Lower leg skin (tissue), 4 donors: ENCODE measurements around the gene GFOD2. TPM values are rescaled to one million over a fixed set of nuclear protein-coding genes. Genes with fewer than 3 reads are reported as not detected.

Source experiments
- DNase-seq, 2 donors: peaks; one replicate each; pipeline ENCODE4 v3.0.0-alpha.2; 2019; ENCODE audit warnings: low spot score in 2 of 2
- H3K4me3 ChIP-seq: fragments of 200-600 bp; sonication (generic); 2 replicates; pipeline ENCODE4 v1.5.1; 2017; ENCODE audit warnings: mild to moderate bottlenecking, low read depth; ENCODE audit not compliant: poor library complexity, severe bottlenecking
- POLR2A ChIP-seq, 2 donors: fragments of 450-650 bp; IDR thresholded peaks; one replicate each; pipeline ENCODE4 v1.6.1; 2016 to 2017; ENCODE audit warnings: antibody characterized with exemption in 2 of 2, mild to moderate bottlenecking in 1 of 2, moderate library complexity in 1 of 2
- WGBS, 2 donors: methylation state at CpG; one replicate each; pipeline ENCODE4 v1.1.5; 2018; 5-methylcytosine and 5-hydroxymethylcytosine counted together
- intact Hi-C: fragments of 100-400 bp; cut with DNase I; formaldehyde crosslinking; loops from one replicate; pipeline ENCODE4 v1.15.0; 2023; ENCODE audit warnings: low total_unique reads
- total RNA-seq, 4 donors: library from RNA; depleted of rRNA; stranded (reverse); fragments of >200 nt; gene quantifications; one replicate each; pipeline ENCODE4 v1.1.0, GENCODE V29; 2016
- TF ChIP-seq, protein P1 (sequence below), 3 donors: fragments of 450-650 bp; IDR thresholded peaks; one replicate each; pipeline ENCODE4 v1.5.1; 2016; ENCODE audit warnings: antibody characterized with exemption in 3 of 3, mild to moderate bottlenecking in 3 of 3, moderate library complexity in 2 of 3

Gene GFOD2
- total RNA-seq, 4 donors from 2014 or later, result 31.7 to 41.4 (median 33.5) TPM

DNA sequence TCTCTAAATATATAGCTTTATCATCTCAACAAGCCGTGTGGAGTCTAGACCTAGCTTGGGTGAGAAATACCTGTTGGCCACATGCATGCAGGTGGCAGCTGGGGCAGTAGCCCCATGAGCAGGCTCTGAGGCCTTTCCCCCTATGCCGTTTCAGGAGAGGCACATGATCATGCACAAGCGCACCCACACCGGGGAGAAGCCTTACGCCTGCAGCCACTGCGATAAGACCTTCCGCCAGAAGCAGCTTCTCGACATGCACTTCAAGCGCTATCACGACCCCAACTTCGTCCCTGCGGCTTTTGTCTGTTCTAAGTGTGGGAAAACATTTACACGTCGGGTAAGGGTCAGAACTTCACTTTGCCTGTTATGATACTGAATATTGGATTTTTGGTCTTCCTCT lies 90.9 kb downstream of the GFOD2 start:
- no peak for DNase-seq
- H3K4me3 ChIP-seq, result no peak overlapping the region
- WGBS, 2 donors, result 95 to 97% methylated on average over 14 of the region's 14 CpGs
- intact Hi-C loops, result no loop called here
- TF ChIP-seq, protein P1, sequence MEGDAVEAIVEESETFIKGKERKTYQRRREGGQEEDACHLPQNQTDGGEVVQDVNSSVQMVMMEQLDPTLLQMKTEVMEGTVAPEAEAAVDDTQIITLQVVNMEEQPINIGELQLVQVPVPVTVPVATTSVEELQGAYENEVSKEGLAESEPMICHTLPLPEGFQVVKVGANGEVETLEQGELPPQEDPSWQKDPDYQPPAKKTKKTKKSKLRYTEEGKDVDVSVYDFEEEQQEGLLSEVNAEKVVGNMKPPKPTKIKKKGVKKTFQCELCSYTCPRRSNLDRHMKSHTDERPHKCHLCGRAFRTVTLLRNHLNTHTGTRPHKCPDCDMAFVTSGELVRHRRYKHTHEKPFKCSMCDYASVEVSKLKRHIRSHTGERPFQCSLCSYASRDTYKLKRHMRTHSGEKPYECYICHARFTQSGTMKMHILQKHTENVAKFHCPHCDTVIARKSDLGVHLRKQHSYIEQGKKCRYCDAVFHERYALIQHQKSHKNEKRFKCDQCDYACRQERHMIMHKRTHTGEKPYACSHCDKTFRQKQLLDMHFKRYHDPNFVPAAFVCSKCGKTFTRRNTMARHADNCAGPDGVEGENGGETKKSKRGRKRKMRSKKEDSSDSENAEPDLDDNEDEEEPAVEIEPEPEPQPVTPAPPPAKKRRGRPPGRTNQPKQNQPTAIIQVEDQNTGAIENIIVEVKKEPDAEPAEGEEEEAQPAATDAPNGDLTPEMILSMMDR (IDR thresholded peaks at IDR 0.05), result no peak
- no peak for TF ChIP-seq POLR2A (IDR thresholded peaks at IDR 0.05)

Other genes with a start within 250 kb of the GFOD2 start
- gene ATP6V0D1, start 238.2 kb downstream of the GFOD2 start, total RNA-seq, result 100 to 1,000 TPM; 114 to 141 (median 131) TPM
- gene AGRP, start 235.8 kb downstream of the GFOD2 start, total RNA-seq, result not detected
- gene RIPOR1, start 190.5 kb downstream of the GFOD2 start, total RNA-seq, result 10 to 100 TPM; 19.3 to 28.6 (median 23.6) TPM
- gene CTCF, start 156.8 kb downstream of the GFOD2 start, total RNA-seq, result 10 to 100 TPM; 41.0 to 49.9 (median 44.2) TPM
- gene CARMIL2, start 74.2 kb downstream of the GFOD2 start, total RNA-seq, result 1 to 10 TPM in 2 of 4 donors, under 1 TPM in 2; 0.91 to 4.7 (median 1.9) TPM
- 10 to 100 TPM; 18.7 to 31.1 (median 23.4) TPM for gene ACD, start 59.1 kb downstream of the GFOD2 start, total RNA-seq
- gene PARD6A, start 58.4 kb downstream of the GFOD2 start, total RNA-seq, result 1 to 10 TPM; 2.1 to 3.5 (median 2.4) TPM
- gene ENKD1, start 52.6 kb downstream of the GFOD2 start, total RNA-seq, result 10 to 100 TPM; 14.5 to 21.2 (median 17.5) TPM
- 10 to 100 TPM in 1 of 4 donors, 1 to 10 TPM in 3; 2.2 to 10.4 (median 7.2) TPM for gene C16orf86, start 52.5 kb downstream of the GFOD2 start, total RNA-seq
- gene RANBP10, start 87.2 kb upstream of the GFOD2 start, total RNA-seq, result 10 to 100 TPM; 15.0 to 24.6 (median 17.9) TPM
- gene TSNAXIP1, start 87.6 kb upstream of the GFOD2 start, total RNA-seq, result under 1 TPM in 3 of 4 donors, not detected in 1; 0.15 to 0.75 (median 0.15) TPM
- gene THAP11, start 123.0 kb upstream of the GFOD2 start, total RNA-seq, result 100 to 1,000 TPM in 1 of 4 donors, 10 to 100 TPM in 3; 61.3 to 102 (median 75.9) TPM
- gene NUTF2, start 127.6 kb upstream of the GFOD2 start, total RNA-seq, result 100 to 1,000 TPM in 3 of 4 donors, 10 to 100 TPM in 1; 88.5 to 136 (median 109) TPM
- 100 to 1,000 TPM in 3 of 4 donors, 10 to 100 TPM in 1; 77.6 to 205 (median 106) TPM for gene CENPT, start 128.4 kb upstream of the GFOD2 start, total RNA-seq
- 10 to 100 TPM; 38.6 to 86.5 (median 56.7) TPM for gene EDC4, start 153.7 kb upstream of the GFOD2 start, total RNA-seq
- 1 to 10 TPM in 1 of 4 donors, under 1 TPM in 2, not detected in 1; 0.65 to 3.7 (median 0.80) TPM for gene NRN1L, start 165.6 kb upstream of the GFOD2 start, total RNA-seq
- gene PSKH1, start 173.9 kb upstream of the GFOD2 start, total RNA-seq, result 10 to 100 TPM; 11.1 to 17.9 (median 14.4) TPM
- gene CTRL, start 212.5 kb upstream of the GFOD2 start, total RNA-seq, result 1 to 10 TPM in 1 of 4 donors, under 1 TPM in 1, not detected in 2; 0.84 to 1.7 TPM
- 10 to 100 TPM; 11.4 to 20.4 (median 17.8) TPM for gene PSMB10, start 217.5 kb upstream of the GFOD2 start, total RNA-seq
- gene LCAT, start 224.8 kb upstream of the GFOD2 start, total RNA-seq, result 10 to 100 TPM in 3 of 4 donors, 1 to 10 TPM in 1; 6.4 to 16.5 (median 12.1) TPM
- 10 to 100 TPM; 31.3 to 74.1 (median 50.9) TPM for gene SLC12A4, start 249.3 kb upstream of the GFOD2 start, total RNA-seq